GM12801 (cell line): ENCODE data around the gene IGSF9.

Experiments
- CTCF ChIP-seq: IDR thresholded peaks from one replicate; pipeline ENCODE4 v1.5.1; 2011; ENCODE audit warnings: control low read depth; ENCODE audit not compliant: insufficient read length; ENCODE audit errors: extremely low read depth

Gene IGSF9

GRCh38 chr1:159930634-159931033 is 14.8 kb downstream of the IGSF9 start:
- no peak for TF ChIP-seq CTCF

- no peak for TF ChIP-seq CTCF
Measured at GRCh38 chr1:159930216-159930615, 15.2 kb downstream of the IGSF9 start.

DNA sequence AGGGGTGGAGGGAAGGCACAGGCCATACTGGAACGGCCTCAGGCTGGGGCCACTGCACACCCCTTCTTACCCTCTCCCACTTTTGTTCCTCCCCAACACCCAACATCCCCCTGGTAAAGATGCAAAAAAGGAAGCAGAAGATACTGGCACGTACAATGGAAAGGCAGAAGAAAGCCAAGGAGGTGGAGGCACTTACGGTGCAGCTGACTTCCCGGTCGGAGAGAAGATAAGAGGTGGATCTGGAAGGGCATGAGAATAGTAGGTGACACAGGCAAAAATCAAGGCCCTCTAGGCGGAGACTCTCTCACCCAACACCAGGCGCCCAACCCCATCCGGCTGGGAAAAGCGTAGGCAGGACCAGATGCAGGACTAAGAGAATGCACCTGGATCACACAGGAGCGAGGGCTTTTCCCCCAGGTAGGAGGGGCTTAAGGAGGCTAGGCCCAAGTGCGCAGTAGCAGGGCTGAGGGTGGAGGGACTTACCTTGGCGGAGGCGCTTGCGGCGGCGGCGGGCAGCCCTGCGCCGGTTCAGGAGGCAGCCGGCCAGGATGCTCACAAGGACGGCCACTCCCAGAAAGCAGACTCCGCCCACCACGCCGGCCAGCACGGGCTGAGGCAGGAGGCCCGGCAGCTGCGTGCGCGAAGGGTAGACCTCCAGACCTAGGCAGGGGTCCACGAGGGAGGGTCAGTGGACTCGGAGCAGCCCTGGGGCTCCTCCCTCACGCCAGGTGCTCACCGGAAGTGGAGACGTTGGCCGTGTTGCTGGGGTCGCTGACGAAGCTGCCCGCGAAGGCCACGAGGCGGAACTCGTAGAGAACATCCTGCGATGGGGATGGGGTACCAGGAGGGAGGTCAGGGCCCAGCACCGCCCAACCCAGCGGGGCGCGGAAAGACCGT is 16.0 kb downstream of the IGSF9 start:
- no peak for TF ChIP-seq CTCF

GRCh38 chr1:159928491-159929050 is 16.8 kb downstream of the IGSF9 start:
- no peak for TF ChIP-seq CTCF

- TF ChIP-seq CTCF: no peak
Measured at GRCh38 chr1:159927849-159928431, 17.5 kb downstream of the IGSF9 start.

- TF ChIP-seq CTCF: no peak
Measured at GRCh38 chr1:159927211-159927848, 18.1 kb downstream of the IGSF9 start.

DNA sequence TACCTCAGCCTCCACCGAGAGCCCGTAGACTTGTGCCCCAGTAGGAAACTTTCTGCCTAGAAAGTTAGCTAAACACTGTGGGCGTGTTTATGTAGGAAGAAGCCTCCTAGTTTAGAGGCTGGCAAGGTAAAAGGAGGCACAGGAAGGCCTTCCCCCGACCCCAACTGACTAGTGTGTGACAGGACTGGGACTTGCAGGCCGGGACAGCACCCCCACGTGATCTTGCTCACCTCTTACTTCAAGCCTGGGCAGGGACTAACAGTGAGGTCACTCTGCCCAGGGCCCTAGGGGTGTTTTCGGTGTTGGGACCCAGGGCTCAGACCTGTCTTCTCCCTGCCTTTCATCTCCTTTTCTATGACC is 19.7 kb downstream of the IGSF9 start:
- TF ChIP-seq CTCF: no peak
